Measurements from ENCODE around the gene DOK5.
"Not testable (repeated sequence)": the region's sequence is repeated elsewhere in the genome, so short reads cannot be mapped to it uniquely, and the experiment has no call there.

The DOK5 gene

GRCh38 chr20:54472607-54473006, 2.8 kb upstream of the DOK5 start:
- DNase-seq: no peak

- DNase-seq: no peak
These were observed 2.1 kb upstream of the DOK5 start for GRCh38 chr20:54473340-54473739.

- DNase-seq: no peak
These were observed 1.3 kb upstream of the DOK5 start for GRCh38 chr20:54474046-54474445.

- no peak for DNase-seq
These were observed 527 bp upstream of the DOK5 start for GRCh38 chr20:54474866-54475265.

GRCh38 chr20:54476169-54477009, 996 bp downstream of the DOK5 start:
- DNase-seq: no peak

GRCh38 chr20:54477191-54477955, 2.0 kb downstream of the DOK5 start:
- DNase-seq: no peak

- no peak for DNase-seq
These were observed 3.9 kb downstream of the DOK5 start for GRCh38 chr20:54479138-54479906.

GRCh38 chr20:54479937-54480336, 4.5 kb downstream of the DOK5 start:
- DNase-seq: not testable (repeated sequence)

GRCh38 chr20:54481442-54481841, 6.0 kb downstream of the DOK5 start:
- no peak for DNase-seq

- no peak for DNase-seq
These were observed 10.2 kb downstream of the DOK5 start for GRCh38 chr20:54485631-54486030.

- no peak for DNase-seq
These were observed 11.2 kb downstream of the DOK5 start for GRCh38 chr20:54486585-54486984.

GRCh38 chr20:54488442-54488841, 13.0 kb downstream of the DOK5 start:
- DNase-seq: no peak

- no peak for DNase-seq
These were observed 16.1 kb downstream of the DOK5 start for GRCh38 chr20:54491506-54491905.

GRCh38 chr20:54494303-54495006, 19.1 kb downstream of the DOK5 start:
- DNase-seq: no peak

GRCh38 chr20:54497931-54498718, 22.7 kb downstream of the DOK5 start:
- DNase-seq: no peak

- DNase-seq: no peak
These were observed 23.7 kb downstream of the DOK5 start for GRCh38 chr20:54499111-54499510.

GRCh38 chr20:54502179-54502578, 26.8 kb downstream of the DOK5 start:
- no peak for DNase-seq

GRCh38 chr20:54506643-54507042, 31.2 kb downstream of the DOK5 start:
- DNase-seq: no peak

GRCh38 chr20:54510541-54511129, 35.2 kb downstream of the DOK5 start:
- DNase-seq: no peak

- DNase-seq: no peak
These were observed 37.3 kb downstream of the DOK5 start for GRCh38 chr20:54512694-54513093.

GRCh38 chr20:54514028-54514607, 38.7 kb downstream of the DOK5 start:
- DNase-seq: no peak
